ENCODE results near the gene CDYL2. TPM values are rescaled to one million over a fixed set of nuclear protein-coding genes. Genes with fewer than 3 reads are reported as not detected.

CDYL2 gene
- total RNA-seq, 6 experiments from 2014 or later, result 15.4 to 22.5 (median 20.6) TPM

DNA sequence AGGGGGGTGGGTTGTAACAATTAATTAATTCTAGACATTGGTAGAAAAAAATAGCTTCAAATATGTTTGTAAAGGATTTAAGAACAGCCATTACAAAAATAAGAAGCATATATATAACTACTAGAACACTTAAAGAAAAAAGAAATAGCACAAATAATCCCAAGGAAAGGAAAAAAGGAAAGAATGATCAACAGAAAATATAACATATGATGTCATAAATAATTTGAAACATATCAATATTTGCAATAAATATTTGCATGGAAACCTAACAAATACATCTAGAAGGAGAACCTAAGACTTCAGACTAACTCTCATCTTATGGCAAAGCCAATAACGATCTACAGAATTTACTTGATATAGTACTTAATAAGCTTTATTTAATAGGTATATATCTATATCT lies 28.9 kb downstream of the CDYL2 start:
- H3K4me3 Mint-ChIP-seq, result no peak overlapping the region
- peaks cover 8% of the 10 kb centered on the region for H3K9me3 Mint-ChIP-seq
- TF ChIP-seq CTCF (IDR thresholded peaks at IDR 0.05), result no peak
- no peaks in the 10 kb centered on the region for H3K27me3 Mint-ChIP-seq (ENCODE audit: insufficient read depth)
- no peak overlapping the region for H3K27ac Mint-ChIP-seq
- H3K4me1 Mint-ChIP-seq (ENCODE audit: low read depth), result peaks cover 12% of the 10 kb centered on the region
- H3K36me3 Mint-ChIP-seq (ENCODE audit: low read depth), result peaks cover 10% of the 10 kb centered on the region
- no peak for DNase-seq

- Mint-ChIP-seq H3K27me3 (ENCODE audit: insufficient read depth) (no peaks in the 10 kb centered on the region), H3K36me3 (ENCODE audit: low read depth) (peaks cover 18% of the 10 kb centered on the region), H3K4me3 (no peak overlapping the region), H3K9me3 (peaks cover 6% of the 10 kb centered on the region), H3K27ac (no peak overlapping the region), H3K4me1 (ENCODE audit: low read depth) (peaks cover 7% of the 10 kb centered on the region; the same call in 1 of the 2 replicates)
- DNase-seq, result no peak
- no peak for TF ChIP-seq CTCF (IDR thresholded peaks at IDR 0.05)
These were observed 37.6 kb downstream of the CDYL2 start for GRCh38 chr16:80766798-80767197.

- Mint-ChIP-seq H3K36me3 (ENCODE audit: low read depth) (no peaks in the 10 kb centered on the region), H3K4me3 (no peak overlapping the region), H3K27me3 (ENCODE audit: insufficient read depth) (no peaks in the 10 kb centered on the region), H3K4me1 (ENCODE audit: low read depth) (peaks cover 22% of the 10 kb centered on the region), H3K9me3 (no peaks in the 10 kb centered on the region), H3K27ac (no peak overlapping the region)
- no peak for TF ChIP-seq CTCF (IDR thresholded peaks at IDR 0.05)
- no peak for DNase-seq
These were observed 44.8 kb downstream of the CDYL2 start for GRCh38 chr16:80759419-80760162.

- no peaks in the 10 kb centered on the region; the same call in 1 of the 2 replicates for H3K27me3 Mint-ChIP-seq (ENCODE audit: insufficient read depth)
- H3K27ac Mint-ChIP-seq, result no peak overlapping the region
- no peak overlapping the region for H3K4me3 Mint-ChIP-seq
- no peak for TF ChIP-seq CTCF (IDR thresholded peaks at IDR 0.05)
- no peak for DNase-seq
- H3K9me3 Mint-ChIP-seq, result no peaks in the 10 kb centered on the region
- peaks cover 41% of the 10 kb centered on the region for H3K4me1 Mint-ChIP-seq (ENCODE audit: low read depth)
- H3K36me3 Mint-ChIP-seq (ENCODE audit: low read depth), result no peaks in the 10 kb centered on the region
These were observed 49.9 kb downstream of the CDYL2 start for GRCh38 chr16:80754476-80754875.

GRCh38 chr16:80752541-80752940 lies 51.9 kb downstream of the CDYL2 start:
- no peaks in the 10 kb centered on the region for H3K36me3 Mint-ChIP-seq (ENCODE audit: low read depth)
- H3K27me3 Mint-ChIP-seq (ENCODE audit: insufficient read depth), result peaks cover 1% of the 10 kb centered on the region
- peaks cover 37% of the 10 kb centered on the region for H3K4me1 Mint-ChIP-seq (ENCODE audit: low read depth)
- no peak overlapping the region for H3K4me3 Mint-ChIP-seq
- DNase-seq, result no peak
- peak overlapping the region; percentile 39; the same call in 1 of the 2 replicates for H3K27ac Mint-ChIP-seq
- no peaks in the 10 kb centered on the region for H3K9me3 Mint-ChIP-seq
- no peak for TF ChIP-seq CTCF (IDR thresholded peaks at IDR 0.05)

Data from HFFc6 (cell line).